Left ventricle myocardium inferior (tissue), 1 donor: Measurements from ENCODE around the gene RYR2. TPM values are rescaled to one million over a fixed set of nuclear protein-coding genes. Genes with fewer than 3 reads are reported as not detected.

Experiments used
- DNase-seq: peaks from one replicate; pipeline ENCODE4 v3.0.0-alpha.2; 2020
- H3K27ac ChIP-seq: fragments of 200-600 bp; replicated peaks from 2 replicates; pipeline ENCODE4 v1.8.0; 2021
- H3K27me3 ChIP-seq: fragments of 200-600 bp; 2 replicates; pipeline ENCODE4 v1.8.0; 2021; ENCODE audit warnings: low read depth
- H3K36me3 ChIP-seq: fragments of 200-600 bp; 2 replicates; pipeline ENCODE4 v1.8.0; 2021
- H3K4me1 ChIP-seq: fragments of 200-600 bp; 2 replicates; pipeline ENCODE4 v1.8.0; 2021
- H3K4me3 ChIP-seq: fragments of 200-600 bp; 2 replicates; pipeline ENCODE4 v1.8.0; 2021; ENCODE audit warnings: mild to moderate bottlenecking, moderate library complexity
- H3K9me3 ChIP-seq: fragments of 200-600 bp; replicated peaks from 2 replicates; pipeline ENCODE4 v1.8.0; 2021
- intact Hi-C: fragments of 100-400 bp; cut with micrococcal nuclease; formaldehyde crosslinking; loops from one replicate; pipeline ENCODE4 v1.11.0; 2022
- total RNA-seq: library from RNA; stranded (reverse); fragmentation: NEBNext Ultra II Directional; extraction: Animal tissue kit (Norgen Biotek cat#: 25700); gene quantifications from one replicate; pipeline ENCODE4 v1.2.1, GENCODE V29; 2021
- TF ChIP-seq, protein P1 (sequence below): fragments of 200-600 bp; IDR thresholded peaks from 2 replicates; pipeline ENCODE4 v1.8.0; 2021; ENCODE audit warnings: antibody characterized with exemption, mild to moderate bottlenecking, borderline replicate concordance
- donor health status: DM: no; HTN: yes; CAD: no; lungs with severe emphysema.

RYR2 gene
- total RNA-seq, 1 donor from 2014 or later, result 783 TPM

DNA sequence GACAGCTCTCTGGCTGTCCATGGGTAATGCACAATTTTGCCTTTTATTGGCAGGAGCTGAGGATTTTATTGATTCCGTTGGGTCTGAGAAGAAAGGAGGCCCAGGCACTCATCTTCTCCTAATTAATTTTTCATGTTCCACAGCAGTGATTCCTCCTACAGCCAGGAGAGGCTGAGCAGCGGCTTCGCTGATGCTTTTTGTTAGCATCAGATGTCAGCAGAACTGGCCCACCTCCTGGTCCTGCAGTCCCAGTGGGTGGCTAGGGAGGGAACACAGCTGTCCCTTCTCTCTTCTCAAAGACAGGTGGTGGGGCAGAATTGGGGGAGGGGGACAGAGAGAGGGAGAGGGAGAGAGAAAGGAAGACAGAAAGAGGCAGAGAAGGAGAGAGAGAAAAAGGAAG lies 43.4 kb upstream of the RYR2 start:
- Histone ChIP-seq H3K27ac (peak overlapping the region; percentile 96), H3K4me3 (peak overlapping the region; percentile 62)

GRCh38 chr1:237000191-237000590 lies 41.8 kb upstream of the RYR2 start:
- peaks cover 26% of the 10 kb centered on the region for H3K4me1 ChIP-seq
- no peaks in the 10 kb centered on the region for H3K9me3 ChIP-seq
- no peaks in the 10 kb centered on the region for H3K36me3 ChIP-seq
- no peak for DNase-seq
- no peaks in the 10 kb centered on the region for H3K27me3 ChIP-seq
- H3K4me3 ChIP-seq, result peak overlapping the region; percentile 62
- intact Hi-C loops, result no loop called here
- TF ChIP-seq, protein P1, sequence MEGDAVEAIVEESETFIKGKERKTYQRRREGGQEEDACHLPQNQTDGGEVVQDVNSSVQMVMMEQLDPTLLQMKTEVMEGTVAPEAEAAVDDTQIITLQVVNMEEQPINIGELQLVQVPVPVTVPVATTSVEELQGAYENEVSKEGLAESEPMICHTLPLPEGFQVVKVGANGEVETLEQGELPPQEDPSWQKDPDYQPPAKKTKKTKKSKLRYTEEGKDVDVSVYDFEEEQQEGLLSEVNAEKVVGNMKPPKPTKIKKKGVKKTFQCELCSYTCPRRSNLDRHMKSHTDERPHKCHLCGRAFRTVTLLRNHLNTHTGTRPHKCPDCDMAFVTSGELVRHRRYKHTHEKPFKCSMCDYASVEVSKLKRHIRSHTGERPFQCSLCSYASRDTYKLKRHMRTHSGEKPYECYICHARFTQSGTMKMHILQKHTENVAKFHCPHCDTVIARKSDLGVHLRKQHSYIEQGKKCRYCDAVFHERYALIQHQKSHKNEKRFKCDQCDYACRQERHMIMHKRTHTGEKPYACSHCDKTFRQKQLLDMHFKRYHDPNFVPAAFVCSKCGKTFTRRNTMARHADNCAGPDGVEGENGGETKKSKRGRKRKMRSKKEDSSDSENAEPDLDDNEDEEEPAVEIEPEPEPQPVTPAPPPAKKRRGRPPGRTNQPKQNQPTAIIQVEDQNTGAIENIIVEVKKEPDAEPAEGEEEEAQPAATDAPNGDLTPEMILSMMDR, result no peak
- peak overlapping the region; percentile 96 for H3K27ac ChIP-seq

More for the DNA sequence above, 43.4 kb upstream of the RYR2 start:
- TF ChIP-seq, protein P1, result peak; percentile 45
- H3K9me3 ChIP-seq, result no peaks in the 10 kb centered on the region
- H3K4me1 ChIP-seq, result peaks cover 28% of the 10 kb centered on the region
- H3K36me3 ChIP-seq, result no peaks in the 10 kb centered on the region
- intact Hi-C loops, result no loop called here
- DNase-seq, result peak; percentile 34
- no peaks in the 10 kb centered on the region for H3K27me3 ChIP-seq

DNA sequence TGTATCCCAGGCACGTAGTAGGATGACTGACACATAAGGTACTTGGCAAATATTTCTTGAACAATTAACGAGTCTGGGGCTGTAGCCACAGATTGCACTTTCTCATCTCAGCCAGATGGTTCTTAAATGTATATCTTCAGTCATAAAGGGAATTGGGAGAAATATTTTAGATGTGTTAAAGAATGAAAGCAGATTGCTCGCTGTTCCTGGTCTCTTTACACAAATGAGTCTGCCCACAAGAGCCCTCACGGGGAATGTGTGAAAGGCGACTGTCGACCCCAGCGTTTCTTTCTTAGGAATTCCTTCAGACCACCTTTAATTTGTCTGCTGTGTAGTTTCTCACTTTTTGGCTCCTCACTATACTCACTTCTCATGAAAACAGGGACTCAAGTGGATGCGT lies 38.5 kb upstream of the RYR2 start:
- H3K27ac ChIP-seq, result peak overlapping the region; percentile 60
- no peaks in the 10 kb centered on the region for H3K27me3 ChIP-seq

GRCh38 chr1:237004116-237004515 lies 37.9 kb upstream of the RYR2 start, which contains the start of gene MT1HL1:
Gene MT1HL1 (minus strand): TSS chr1:237004441. CDS start chr1:237004372, 69 bp downstream.
- Histone ChIP-seq H3K27ac (peak within 1 kb of the TSS; percentile 60), H3K36me3 (no peaks in the 10 kb centered on the region), H3K9me3 (no peaks in the 10 kb centered on the region), H3K4me3 (no peak within 1 kb of the TSS), H3K4me1 (peaks cover 36% of the 10 kb centered on the region), H3K27me3 (no peaks in the 10 kb centered on the region)
- TF ChIP-seq, protein P1, result no peak
- DNase-seq, result no peak
- intact Hi-C loops, result no loop called here

More for the DNA sequence above, 38.5 kb upstream of the RYR2 start:
- TF ChIP-seq, protein P1, result no peak
- DNase-seq, result no peak
- peaks cover 30% of the 10 kb centered on the region for H3K4me1 ChIP-seq
- intact Hi-C loops, result no loop called here
- no peaks in the 10 kb centered on the region for H3K36me3 ChIP-seq
- no peaks in the 10 kb centered on the region for H3K9me3 ChIP-seq
- no peak overlapping the region for H3K4me3 ChIP-seq

DNA sequence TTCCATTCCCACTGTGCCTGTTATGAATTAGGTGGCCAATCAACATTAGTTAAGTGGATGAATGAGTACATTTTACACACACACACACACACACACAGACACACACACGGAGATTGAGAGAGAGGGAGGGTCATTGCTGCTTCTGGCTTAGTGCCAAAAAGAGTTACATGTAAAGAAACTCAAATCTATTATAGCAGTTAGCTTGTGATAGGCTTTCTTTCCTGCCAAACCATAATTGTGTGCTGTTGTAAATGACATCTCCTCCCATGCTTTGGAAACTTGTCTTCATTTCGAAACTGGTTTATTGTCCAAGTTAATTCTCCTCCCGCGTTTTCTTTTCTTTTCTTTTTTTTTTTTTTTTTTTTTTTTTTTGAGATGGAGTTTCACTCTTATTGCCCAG lies 36.3 kb upstream of the RYR2 start:
- intact Hi-C loops, result no loop called here

More for the DNA sequence above, 36.3 kb upstream of the RYR2 start:
- Histone ChIP-seq H3K27ac (peak overlapping the region; percentile 27), H3K4me3 (no peak overlapping the region), H3K4me1 (peaks cover 50% of the 10 kb centered on the region), H3K36me3 (no peaks in the 10 kb centered on the region), H3K27me3 (no peaks in the 10 kb centered on the region), H3K9me3 (no peaks in the 10 kb centered on the region)
- TF ChIP-seq, protein P1, result no peak
- DNase-seq, result no peak
